HG03571 (cell line): ENCODE data around the gene ABCC1.
"Not testable (repeated sequence)": the region's sequence is repeated elsewhere in the genome, so short reads cannot be mapped to it uniquely, and the experiment has no call there.

Source experiments
- ATAC-seq: cut with Tn5 transposase; IDR thresholded peaks from one replicate; pipeline ENCODE4 v1.9.1; 2021; ENCODE audit not compliant: unreplicated experiment

Gene ABCC1

GRCh38 chr16:16127469-16128116, 178.2 kb downstream of the ABCC1 start:
- no peak for ATAC-seq

GRCh38 chr16:16131204-16131603, 181.8 kb downstream of the ABCC1 start:
- ATAC-seq: no peak

- no peak for ATAC-seq
Measured at GRCh38 chr16:16131659-16132058, 182.2 kb downstream of the ABCC1 start.

- no peak for ATAC-seq
Measured at GRCh38 chr16:16133943-16134604, 184.7 kb downstream of the ABCC1 start.

GRCh38 chr16:16136588-16136987, 187.2 kb downstream of the ABCC1 start:
- no peak for ATAC-seq

- no peak for ATAC-seq
Measured at GRCh38 chr16:16137110-16137509, 187.7 kb downstream of the ABCC1 start.

- no peak for ATAC-seq
Measured at GRCh38 chr16:16138034-16138635, 188.7 kb downstream of the ABCC1 start.

- no peak for ATAC-seq
Measured at GRCh38 chr16:16139061-16139460, 189.6 kb downstream of the ABCC1 start.

- ATAC-seq: no peak
Measured at GRCh38 chr16:16139806-16140205, 190.4 kb downstream of the ABCC1 start.

- ATAC-seq: no peak
Measured at GRCh38 chr16:16140537-16140936, 191.1 kb downstream of the ABCC1 start.

GRCh38 chr16:16141141-16141540, 191.7 kb downstream of the ABCC1 start:
- ATAC-seq: no peak

GRCh38 chr16:16141784-16142396, 192.5 kb downstream of the ABCC1 start:
- ATAC-seq: no peak

GRCh38 chr16:16143038-16143763, 193.8 kb downstream of the ABCC1 start:
- no peak for ATAC-seq

GRCh38 chr16:16143931-16144330, 194.5 kb downstream of the ABCC1 start:
- ATAC-seq: no peak

GRCh38 chr16:16144416-16144815, 195.0 kb downstream of the ABCC1 start:
- ATAC-seq: no peak

GRCh38 chr16:16145286-16145685, 195.9 kb downstream of the ABCC1 start:
- ATAC-seq: no peak

GRCh38 chr16:16146380-16147315, 197.2 kb downstream of the ABCC1 start:
- no peak for ATAC-seq

GRCh38 chr16:16147316-16147999, 198.0 kb downstream of the ABCC1 start:
- no peak for ATAC-seq

GRCh38 chr16:16148000-16148599, 198.7 kb downstream of the ABCC1 start:
- ATAC-seq: not testable (repeated sequence)
